Measurements from ENCODE around the gene NUDT1.

NUDT1 gene

GRCh38 chr7:2276107-2276506, 34.1 kb downstream of the NUDT1 start:
- TF ChIP-seq EGR1 (IDR thresholded peaks at IDR 0.05) (no peak), TEAD4 (IDR thresholded peaks at IDR 0.05) (no peak), USF1 (IDR thresholded peaks at IDR 0.05) (no peak)

- TF ChIP-seq CREB1 (IDR thresholded peaks at IDR 0.05; ENCODE audit: low read depth) (no peak), EP300 (IDR thresholded peaks at IDR 0.05; ENCODE audit: borderline replicate concordance) (no peak), YY1 (IDR thresholded peaks at IDR 0.05; ENCODE audit: low read depth) (no peak), TAF1 (IDR thresholded peaks at IDR 0.05; ENCODE audit: low read depth) (no peak), REST (IDR thresholded peaks at IDR 0.05; ENCODE audit: low read depth) (no peak), USF1 (IDR thresholded peaks at IDR 0.05) (no peak), TCF12 (IDR thresholded peaks at IDR 0.05; ENCODE audit: low read depth) (no peak), NFIC (IDR thresholded peaks at IDR 0.05) (no peak), RAD21 (IDR thresholded peaks at IDR 0.05; ENCODE audit: low read depth) (no peak)
Measured at GRCh38 chr7:2278026-2278425, 36.0 kb downstream of the NUDT1 start.

GRCh38 chr7:2279896-2280295, 37.9 kb downstream of the NUDT1 start:
- TF ChIP-seq EP300 (IDR thresholded peaks at IDR 0.05; ENCODE audit: borderline replicate concordance): no peak
- TF ChIP-seq NFIC (IDR thresholded peaks at IDR 0.05): no peak
- no peak for TF ChIP-seq CEBPB (IDR thresholded peaks at IDR 0.05)
- no peak for TF ChIP-seq YY1 (IDR thresholded peaks at IDR 0.05; ENCODE audit: low read depth)
- no peak for TF ChIP-seq ZBTB7A (IDR thresholded peaks at IDR 0.05; ENCODE audit: low read depth)
- TF ChIP-seq FOXM1 (IDR thresholded peaks at IDR 0.05; ENCODE audit: borderline replicate concordance, low read depth): no peak

GRCh38 chr7:2280424-2280823, 38.4 kb downstream of the NUDT1 start:
- TF ChIP-seq NFIC (IDR thresholded peaks at IDR 0.05) (no peak), CEBPB (IDR thresholded peaks at IDR 0.05) (no peak), ZBTB7A (IDR thresholded peaks at IDR 0.05; ENCODE audit: low read depth) (no peak), YY1 (IDR thresholded peaks at IDR 0.05; ENCODE audit: low read depth) (no peak), RAD21 (IDR thresholded peaks at IDR 0.05; ENCODE audit: low read depth) (no peak), TAF1 (IDR thresholded peaks at IDR 0.05; ENCODE audit: low read depth) (no peak), TEAD4 (IDR thresholded peaks at IDR 0.05) (no peak), USF1 (IDR thresholded peaks at IDR 0.05) (no peak), REST (IDR thresholded peaks at IDR 0.05; ENCODE audit: low read depth) (no peak), EP300 (IDR thresholded peaks at IDR 0.05; ENCODE audit: borderline replicate concordance) (no peak), MAX (IDR thresholded peaks at IDR 0.05) (no peak), FOXM1 (IDR thresholded peaks at IDR 0.05; ENCODE audit: borderline replicate concordance, low read depth) (no peak), CREB1 (IDR thresholded peaks at IDR 0.05; ENCODE audit: low read depth) (no peak)

- no peak for TF ChIP-seq YY1 (IDR thresholded peaks at IDR 0.05; ENCODE audit: low read depth)
- no peak for TF ChIP-seq RAD21 (IDR thresholded peaks at IDR 0.05; ENCODE audit: low read depth)
- TF ChIP-seq ZBTB7A (IDR thresholded peaks at IDR 0.05; ENCODE audit: low read depth): no peak
- TF ChIP-seq CEBPB (IDR thresholded peaks at IDR 0.05): no peak
- TF ChIP-seq FOXM1 (IDR thresholded peaks at IDR 0.05; ENCODE audit: borderline replicate concordance, low read depth): no peak
- no peak for TF ChIP-seq EGR1 (IDR thresholded peaks at IDR 0.05)
- no peak for TF ChIP-seq TEAD4 (IDR thresholded peaks at IDR 0.05)
- TF ChIP-seq MAX (IDR thresholded peaks at IDR 0.05): no peak
- TF ChIP-seq USF1 (IDR thresholded peaks at IDR 0.05): no peak
- TF ChIP-seq CREB1 (IDR thresholded peaks at IDR 0.05; ENCODE audit: low read depth): no peak
- no peak for TF ChIP-seq EP300 (IDR thresholded peaks at IDR 0.05; ENCODE audit: borderline replicate concordance)
- no peak for TF ChIP-seq TAF1 (IDR thresholded peaks at IDR 0.05; ENCODE audit: low read depth)
- no peak for TF ChIP-seq TCF12 (IDR thresholded peaks at IDR 0.05; ENCODE audit: low read depth)
- TF ChIP-seq REST (IDR thresholded peaks at IDR 0.05; ENCODE audit: low read depth): no peak
- no peak for TF ChIP-seq NFIC (IDR thresholded peaks at IDR 0.05)
Measured at GRCh38 chr7:2281541-2281940, 39.5 kb downstream of the NUDT1 start.

Data from Ishikawa (cell line).